Ureter (tissue), 1 donor: Measurements from ENCODE around the gene CPXCR1. TPM values are rescaled to one million over a fixed set of nuclear protein-coding genes. Genes with fewer than 3 reads are reported as not detected.
"Not testable (repeated sequence)": the region's sequence is repeated elsewhere in the genome, so short reads cannot be mapped to it uniquely, and the experiment has no call there.

Source experiments
- DNase-seq: peaks from one replicate; pipeline ENCODE4 v3.0.0-alpha.2; 2020; ENCODE audit warnings: low spot score
- total RNA-seq: library from RNA; stranded (reverse); gene quantifications from one replicate; pipeline ENCODE4 v1.2.4, GENCODE V29; 2023
- donor health status: DM: yes; HTN: yes; CAD: no.

The CPXCR1 gene
- not detected for total RNA-seq

- DNase-seq = no peak
Observed at GRCh38 chrX:88746925-88747324, at the start of gene CPXCR1. Gene CPXCR1, plus strand, starts transcription at chrX:88747225. Its CDS starts 6,190 bp downstream, at chrX:88753415.

- no peak for DNase-seq
Observed at GRCh38 chrX:88735835-88736234, 11.2 kb upstream of the CPXCR1 start.

- DNase-seq = not testable (repeated sequence)
Observed at GRCh38 chrX:88746215-88746614, 810 bp upstream of the CPXCR1 start.

- not testable (repeated sequence) for DNase-seq
Observed at GRCh38 chrX:88752339-88752738, 5.3 kb downstream of the CPXCR1 start.

GRCh38 chrX:88789825-88790224, 42.8 kb downstream of the CPXCR1 start:
- DNase-seq = no peak
